Vagina (tissue), 2 donors: ENCODE measurements around the gene TEX9. TPM values are rescaled to one million over a fixed set of nuclear protein-coding genes. Genes with fewer than 3 reads are reported as not detected.
"Not testable (repeated sequence)": the region's sequence is repeated elsewhere in the genome, so short reads cannot be mapped to it uniquely, and the experiment has no call there.

Experiments
- DNase-seq, 2 donors: peaks; one replicate each; pipeline ENCODE4 v3.0.0-alpha.2; 2017; ENCODE audit errors: extremely low spot score in 2 of 2
- H3K27ac ChIP-seq: fragments of 200-600 bp; sonication (generic); one replicate; pipeline ENCODE4 v1.5.1; 2019
- H3K27me3 ChIP-seq: fragments of 200-600 bp; sonication (generic); one replicate; pipeline ENCODE4 v1.5.1; 2019
- H3K36me3 ChIP-seq, 2 donors: fragments of 200-600 bp; sonication (generic); one replicate each; pipeline ENCODE4 v1.5.1; 2017 to 2019
- H3K4me1 ChIP-seq: fragments of 200-600 bp; sonication (generic); one replicate; pipeline ENCODE4 v1.5.1; 2019
- H3K4me3 ChIP-seq, 2 donors: fragments of 200-600 bp; sonication (generic); 1 replicate in 1 of 2; 2 replicates in 1 of 2; pipeline ENCODE4 v1.5.1; 2016 to 2019
- H3K9me3 ChIP-seq: fragments of 200-600 bp; sonication (generic); one replicate; pipeline ENCODE4 v1.5.1; 2019
- POLR2A ChIP-seq, 2 donors: fragments of 450-650 bp; IDR thresholded peaks; one replicate each; pipeline ENCODE4 v1.6.1; 2017; ENCODE audit warnings: antibody characterized with exemption in 2 of 2, mild to moderate bottlenecking in 2 of 2, moderate library complexity in 2 of 2
- POLR2AphosphoS5 ChIP-seq, 2 donors: sonication (generic); formaldehyde crosslinking; IDR thresholded peaks; one replicate each; pipeline ENCODE4 v1.9.0; 2017; ENCODE audit warnings: antibody characterized with exemption in 2 of 2, mild to moderate bottlenecking in 2 of 2, low read depth in 1 of 2; ENCODE audit not compliant: insufficient read depth in 1 of 2
- intact Hi-C: fragments of 100-400 bp; cut with DNase I; formaldehyde crosslinking; loops from one replicate; pipeline ENCODE4 v1.15.1; 2023
- total RNA-seq: library from RNA; depleted of rRNA; stranded (reverse); fragments of >200 nt; gene quantifications from one replicate; pipeline ENCODE4 v1.2.3, GENCODE V29; 2016
- TF ChIP-seq, protein P1 (sequence below), 3 experiments: fragments of 450-650 bp in 2 of 3; fragments of 200-600 bp in 1 of 3; sonication (generic) in 1 of 3; IDR thresholded peaks; one replicate each; pipeline ENCODE4 v1.5.1; 2017 to 2019; ENCODE audit warnings: antibody characterized with exemption in 3 of 3, mild to moderate bottlenecking in 2 of 3, moderate library complexity in 2 of 3

The TEX9 gene
- total RNA-seq, 1 donor from 2014 or later = 4.9 TPM

DNA sequence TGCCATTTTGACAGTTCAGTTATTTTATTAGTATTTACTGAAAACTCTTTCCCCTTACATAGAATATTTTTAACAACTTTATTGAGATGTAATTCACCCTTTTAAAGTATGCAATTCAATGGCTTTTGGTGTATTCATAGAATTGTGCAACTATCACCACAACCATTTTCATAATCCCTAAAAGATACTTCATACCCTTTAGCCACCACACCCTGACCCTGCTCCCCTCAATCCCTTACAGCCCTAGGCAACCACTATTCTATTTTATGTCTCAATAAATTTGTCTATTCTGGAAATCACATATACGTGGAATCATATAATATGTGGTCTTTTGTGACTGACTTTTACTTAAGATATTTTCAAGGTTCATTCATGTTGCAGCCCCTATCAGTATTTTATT, 29.7 kb downstream of the TEX9 start:
- H3K4me1 ChIP-seq = no peaks in the 10 kb centered on the region
- intact Hi-C loops = no loop called here
- no peaks in the 10 kb centered on the region for H3K9me3 ChIP-seq
- no peak for DNase-seq
- no peak overlapping the region for H3K4me3 ChIP-seq
- H3K27me3 ChIP-seq = no peaks in the 10 kb centered on the region
- TF ChIP-seq POLR2AphosphoS5 (IDR thresholded peaks at IDR 0.05; ENCODE audit: insufficient read depth in 1 of 2, low read depth in 1 of 2) (no peak), POLR2A (IDR thresholded peaks at IDR 0.05) (no peak)
- TF ChIP-seq, protein P1, sequence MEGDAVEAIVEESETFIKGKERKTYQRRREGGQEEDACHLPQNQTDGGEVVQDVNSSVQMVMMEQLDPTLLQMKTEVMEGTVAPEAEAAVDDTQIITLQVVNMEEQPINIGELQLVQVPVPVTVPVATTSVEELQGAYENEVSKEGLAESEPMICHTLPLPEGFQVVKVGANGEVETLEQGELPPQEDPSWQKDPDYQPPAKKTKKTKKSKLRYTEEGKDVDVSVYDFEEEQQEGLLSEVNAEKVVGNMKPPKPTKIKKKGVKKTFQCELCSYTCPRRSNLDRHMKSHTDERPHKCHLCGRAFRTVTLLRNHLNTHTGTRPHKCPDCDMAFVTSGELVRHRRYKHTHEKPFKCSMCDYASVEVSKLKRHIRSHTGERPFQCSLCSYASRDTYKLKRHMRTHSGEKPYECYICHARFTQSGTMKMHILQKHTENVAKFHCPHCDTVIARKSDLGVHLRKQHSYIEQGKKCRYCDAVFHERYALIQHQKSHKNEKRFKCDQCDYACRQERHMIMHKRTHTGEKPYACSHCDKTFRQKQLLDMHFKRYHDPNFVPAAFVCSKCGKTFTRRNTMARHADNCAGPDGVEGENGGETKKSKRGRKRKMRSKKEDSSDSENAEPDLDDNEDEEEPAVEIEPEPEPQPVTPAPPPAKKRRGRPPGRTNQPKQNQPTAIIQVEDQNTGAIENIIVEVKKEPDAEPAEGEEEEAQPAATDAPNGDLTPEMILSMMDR (IDR thresholded peaks at IDR 0.05) = no peak
- H3K27ac ChIP-seq = no peak overlapping the region
- no peaks in the 10 kb centered on the region for H3K36me3 ChIP-seq

DNA sequence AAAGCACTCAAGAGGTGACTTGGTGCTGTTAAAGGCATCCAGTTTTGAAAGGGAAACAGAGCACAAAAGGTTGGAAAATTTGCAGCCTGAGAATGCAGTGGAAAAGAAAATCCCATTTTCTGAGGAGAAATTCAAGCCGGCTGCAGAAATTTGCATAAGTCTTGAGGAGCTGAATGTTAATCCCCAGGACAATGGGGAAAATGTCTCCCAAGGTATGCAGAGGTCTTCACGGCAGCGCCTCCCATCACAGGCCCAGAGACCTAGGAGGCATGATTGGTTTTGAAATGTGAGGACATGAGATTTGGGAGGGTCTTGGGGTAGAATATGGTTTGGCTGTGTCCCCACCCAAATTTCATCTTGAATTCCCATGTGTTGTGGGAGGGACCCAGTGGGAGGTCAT, 32.1 kb downstream of the TEX9 start:
- H3K27ac ChIP-seq, DNase-seq, H3K36me3 ChIP-seq, H3K4me1 ChIP-seq, H3K4me3 ChIP-seq, H3K27me3 ChIP-seq, H3K9me3 ChIP-seq, intact Hi-C loops: not testable (repeated sequence)

DNA sequence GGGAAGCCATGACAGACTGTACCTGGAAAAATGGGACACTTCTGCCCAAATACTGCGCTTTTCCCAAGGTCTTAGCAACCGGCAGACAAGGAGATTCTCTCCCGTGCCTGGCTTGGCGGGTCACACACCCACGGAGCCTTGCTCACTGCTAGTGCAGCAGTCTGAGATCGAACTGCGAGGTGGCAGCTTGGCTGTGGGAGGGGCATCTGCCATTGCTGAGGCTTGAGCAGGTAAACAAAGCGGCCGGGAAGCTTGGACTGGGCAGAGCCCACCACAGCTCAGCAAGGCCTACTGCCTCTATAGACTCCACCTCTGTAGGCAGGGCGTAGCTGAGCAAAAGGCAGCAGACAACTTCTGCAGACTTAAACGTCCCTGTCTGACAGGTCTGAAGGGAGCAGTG, 34.0 kb downstream of the TEX9 start:
- H3K4me3 ChIP-seq, H3K4me1 ChIP-seq, H3K9me3 ChIP-seq, DNase-seq, H3K27ac ChIP-seq, intact Hi-C loops, H3K27me3 ChIP-seq, H3K36me3 ChIP-seq: not testable (repeated sequence)

DNA sequence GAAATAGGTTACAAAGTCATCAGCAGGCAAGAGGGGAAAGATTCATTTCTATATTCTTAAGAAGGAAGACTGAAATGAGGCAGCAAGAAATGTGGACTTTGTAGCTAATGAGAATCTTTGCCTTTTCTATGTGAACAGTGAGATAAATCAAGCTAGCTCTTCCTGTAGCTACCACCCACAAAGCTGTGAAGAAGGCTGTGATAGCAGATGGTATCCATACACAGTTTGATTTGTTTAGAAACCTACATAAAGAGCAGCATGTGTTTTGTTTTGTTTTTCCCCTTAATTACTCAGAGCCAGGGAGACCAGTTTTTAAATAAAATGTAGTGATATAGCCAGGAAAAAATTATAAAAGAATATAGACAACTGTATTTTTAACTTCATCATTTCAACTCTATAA, 45.5 kb downstream of the TEX9 start:
- no peak for TF ChIP-seq POLR2A (IDR thresholded peaks at IDR 0.05)
- no peak for TF ChIP-seq POLR2AphosphoS5 (IDR thresholded peaks at IDR 0.05; ENCODE audit: insufficient read depth in 1 of 2, low read depth in 1 of 2)
- TF ChIP-seq, protein P1 (IDR thresholded peaks at IDR 0.05) = no peak
- no peak for DNase-seq
- no peak overlapping the region for H3K27ac ChIP-seq
- H3K36me3 ChIP-seq = no peaks in the 10 kb centered on the region
- intact Hi-C loops = no loop called here
- no peaks in the 10 kb centered on the region for H3K9me3 ChIP-seq
- no peaks in the 10 kb centered on the region for H3K27me3 ChIP-seq
- no peak overlapping the region for H3K4me3 ChIP-seq
- H3K4me1 ChIP-seq = no peaks in the 10 kb centered on the region

DNA sequence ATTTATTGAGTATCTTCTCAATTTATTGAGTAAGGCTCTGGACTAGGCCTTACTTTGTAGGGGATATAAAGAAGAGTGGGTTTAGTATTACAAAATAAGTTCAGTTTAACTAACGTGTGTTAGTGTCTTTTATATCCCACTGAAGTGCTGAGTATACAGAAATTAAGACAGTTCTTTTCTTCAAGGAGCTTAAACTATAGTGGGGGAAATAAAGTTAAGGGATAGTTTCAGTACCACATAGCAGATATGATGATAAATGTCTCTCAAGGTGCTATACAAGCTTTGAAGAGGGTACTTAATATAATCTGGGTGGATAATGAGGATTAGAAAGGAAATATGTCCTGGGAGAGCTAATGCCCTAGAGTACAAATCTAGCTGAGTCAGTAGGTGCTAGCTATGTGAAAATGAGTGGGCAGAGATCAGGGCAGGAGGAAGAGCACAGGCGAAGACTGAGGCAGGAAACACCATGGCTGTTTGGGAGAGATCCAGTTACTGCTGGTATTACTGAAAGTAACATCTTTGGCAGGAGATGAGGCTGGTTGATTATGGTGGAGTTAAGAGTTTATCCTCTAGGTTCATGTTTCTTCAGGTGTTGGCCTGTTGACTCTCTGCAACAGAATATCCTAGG, 46.0 kb downstream of the TEX9 start:
- DNase-seq = no peak
- Histone ChIP-seq H3K27me3 (no peaks in the 10 kb centered on the region), H3K4me3 (no peak overlapping the region), H3K4me1 (no peaks in the 10 kb centered on the region), H3K36me3 (no peaks in the 10 kb centered on the region), H3K27ac (no peak overlapping the region), H3K9me3 (no peaks in the 10 kb centered on the region)
- TF ChIP-seq, protein P1 (IDR thresholded peaks at IDR 0.05) = no peak
- TF ChIP-seq POLR2AphosphoS5 (IDR thresholded peaks at IDR 0.05; ENCODE audit: insufficient read depth in 1 of 2, low read depth in 1 of 2) (no peak), POLR2A (IDR thresholded peaks at IDR 0.05) (no peak)
- intact Hi-C loops = no loop called here

DNA sequence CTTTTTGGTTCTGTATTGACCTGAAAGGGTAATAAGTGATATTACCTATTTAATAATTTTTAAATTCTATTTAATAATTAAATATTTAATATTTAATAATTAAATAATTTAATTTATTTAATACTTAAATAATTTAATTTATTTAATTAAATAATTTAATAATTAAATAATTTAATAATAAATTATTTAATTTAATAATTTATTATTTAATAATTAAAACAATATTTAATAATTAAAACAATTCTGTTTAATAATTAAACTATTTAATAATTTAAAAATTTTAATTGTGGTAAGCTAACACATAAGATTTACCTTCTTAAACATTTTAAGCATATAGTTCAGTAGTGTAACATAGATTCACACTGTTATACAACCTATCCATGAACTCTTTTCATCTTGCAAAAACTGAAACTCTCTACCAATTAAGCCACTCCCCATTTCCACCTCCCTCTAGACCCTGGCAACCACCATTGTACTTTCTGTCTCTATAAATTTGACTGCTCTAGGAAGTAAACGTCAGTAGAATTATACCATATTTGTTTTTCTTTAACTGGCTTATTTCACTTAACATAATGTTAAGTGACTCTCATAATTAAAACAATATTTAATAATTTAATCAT, 48.0 kb downstream of the TEX9 start:
- H3K27ac ChIP-seq, H3K27me3 ChIP-seq, H3K9me3 ChIP-seq, H3K4me1 ChIP-seq, H3K36me3 ChIP-seq, H3K4me3 ChIP-seq, DNase-seq, intact Hi-C loops: not testable (repeated sequence)
